Right hindlimb (tissue), 1 donor: Measurements from ENCODE around the gene RGL4.
"Not testable (repeated sequence)": the region's sequence is repeated elsewhere in the genome, so short reads cannot be mapped to it uniquely, and the experiment has no call there.

ENCODE experiments used
- DNase-seq: peaks from one replicate; pipeline ENCODE4 v3.0.0-alpha.2; 2018

Gene RGL4, protein sequence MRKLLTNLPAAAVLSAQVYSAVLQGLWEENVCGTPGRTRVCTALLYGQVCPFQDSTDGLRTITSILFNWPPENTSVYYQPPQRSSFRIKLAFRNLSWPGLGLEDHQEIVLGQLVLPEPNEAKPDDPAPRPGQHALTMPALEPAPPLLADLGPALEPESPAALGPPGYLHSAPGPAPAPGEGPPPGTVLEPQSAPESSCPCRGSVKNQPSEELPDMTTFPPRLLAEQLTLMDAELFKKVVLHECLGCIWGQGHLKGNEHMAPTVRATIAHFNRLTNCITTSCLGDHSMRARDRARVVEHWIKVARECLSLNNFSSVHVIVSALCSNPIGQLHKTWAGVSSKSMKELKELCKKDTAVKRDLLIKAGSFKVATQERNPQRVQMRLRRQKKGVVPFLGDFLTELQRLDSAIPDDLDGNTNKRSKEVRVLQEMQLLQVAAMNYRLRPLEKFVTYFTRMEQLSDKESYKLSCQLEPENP

DNA sequence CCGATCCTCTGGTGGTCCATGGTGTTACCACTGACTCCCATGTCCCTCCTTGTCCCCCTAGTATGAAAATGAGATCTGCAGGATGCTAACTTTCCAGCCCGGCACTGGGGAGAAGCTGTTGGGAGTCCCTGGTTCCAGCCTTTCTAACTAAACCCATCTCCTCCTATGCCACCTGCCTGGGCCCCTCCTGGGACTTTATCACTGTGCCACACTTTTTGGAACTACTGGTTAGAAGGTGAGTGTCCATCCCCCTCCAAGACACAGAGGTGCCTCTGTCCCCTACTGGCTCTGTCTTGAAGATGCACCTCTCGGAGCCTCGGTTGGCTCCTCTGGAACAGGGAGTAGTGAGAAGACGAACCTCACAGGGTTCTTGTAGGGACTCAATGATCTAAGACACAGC lies at the start of gene RGL4:
Gene RGL4 (plus strand): TSS at position 301 of the 400 bp plus-strand sequence. CDS start 1,018 bp downstream, outside the sequence.
- no peak for DNase-seq

DNA sequence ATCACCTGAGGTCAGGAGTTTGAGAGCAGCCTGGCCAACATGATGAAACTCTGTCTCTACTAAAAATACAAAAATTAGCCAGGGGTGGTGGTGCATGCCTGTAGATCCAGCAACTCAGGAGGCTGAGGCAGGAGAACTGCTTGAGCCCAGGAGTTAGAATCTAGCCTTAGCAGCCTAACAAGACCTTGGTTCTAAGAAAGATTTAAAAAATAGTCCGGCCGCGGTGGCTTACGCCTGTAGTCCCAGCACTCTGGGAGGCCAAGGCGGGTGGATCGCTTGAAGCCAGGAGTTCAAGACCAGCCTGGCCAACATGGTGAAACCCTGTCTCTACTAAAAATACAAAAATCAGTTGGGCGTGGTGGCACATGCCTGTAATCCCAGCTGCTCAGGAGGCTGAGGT lies 44.3 kb upstream of the RGL4 start:
- not testable (repeated sequence) for DNase-seq

DNA sequence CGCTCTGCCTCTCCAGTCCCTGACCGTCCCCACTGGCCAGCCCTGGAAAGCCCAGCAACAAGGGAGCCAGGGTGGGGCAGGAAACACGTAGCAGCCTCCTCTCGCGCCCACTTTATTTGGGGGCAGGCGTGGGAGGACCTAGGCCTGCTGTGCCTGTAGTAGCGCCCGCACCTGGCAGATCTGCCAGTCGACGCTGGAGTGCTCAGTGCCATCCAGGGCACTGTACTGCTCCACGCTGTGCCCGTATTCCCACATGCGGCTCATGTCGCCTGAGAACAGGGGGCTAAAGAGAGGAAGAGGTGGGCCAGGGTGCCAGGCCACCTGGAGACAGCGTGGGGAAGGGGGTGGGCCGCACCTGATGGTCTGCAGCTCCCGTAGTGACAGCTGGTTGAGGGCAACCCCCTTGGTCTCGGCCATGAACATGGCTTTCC lies 41.7 kb upstream of the RGL4 start:
- no peak for DNase-seq

- DNase-seq: no peak
Measured at GRCh38 chr22:23651676-23652075, 39.1 kb upstream of the RGL4 start.

DNA sequence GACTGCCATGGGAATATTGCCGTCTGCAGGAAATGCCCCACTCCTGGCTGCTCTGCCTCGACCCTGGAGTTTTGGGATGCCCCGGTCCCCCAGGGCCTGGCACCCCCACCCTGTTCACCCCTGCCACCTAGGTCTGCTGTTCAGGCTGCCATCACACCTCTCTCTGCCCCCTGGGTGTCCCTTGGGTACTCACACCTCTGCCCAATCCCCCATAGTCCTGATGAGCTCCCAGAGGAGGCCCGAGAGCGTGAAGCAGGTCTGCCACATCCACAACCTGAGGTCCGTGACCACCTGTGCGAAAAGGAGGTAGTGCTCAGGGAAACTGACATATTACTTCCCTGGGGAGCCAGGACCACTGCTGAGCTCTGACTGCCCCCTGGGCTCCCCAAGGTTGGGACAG lies 38.5 kb upstream of the RGL4 start:
- no peak for DNase-seq

DNA sequence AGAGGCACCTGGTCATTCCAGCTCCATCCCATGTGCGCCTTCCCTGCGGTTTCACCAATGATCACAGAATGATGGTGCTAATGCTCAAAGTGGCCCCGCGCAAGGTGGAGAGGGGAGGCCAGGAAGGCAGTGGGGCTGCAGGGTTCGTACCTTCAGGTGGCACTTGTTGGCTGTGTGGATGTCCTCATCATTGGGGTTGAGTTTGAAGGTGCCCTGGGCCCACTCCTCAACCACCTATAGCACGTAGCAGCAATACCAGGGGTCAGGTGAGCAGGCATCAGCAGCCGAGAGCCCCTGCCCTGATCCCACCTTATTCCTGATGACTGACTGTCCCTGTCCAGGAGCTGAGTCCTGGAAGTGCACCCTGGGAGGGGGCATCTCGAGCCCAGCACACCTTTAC lies 38.1 kb upstream of the RGL4 start:
- DNase-seq: no peak

DNA sequence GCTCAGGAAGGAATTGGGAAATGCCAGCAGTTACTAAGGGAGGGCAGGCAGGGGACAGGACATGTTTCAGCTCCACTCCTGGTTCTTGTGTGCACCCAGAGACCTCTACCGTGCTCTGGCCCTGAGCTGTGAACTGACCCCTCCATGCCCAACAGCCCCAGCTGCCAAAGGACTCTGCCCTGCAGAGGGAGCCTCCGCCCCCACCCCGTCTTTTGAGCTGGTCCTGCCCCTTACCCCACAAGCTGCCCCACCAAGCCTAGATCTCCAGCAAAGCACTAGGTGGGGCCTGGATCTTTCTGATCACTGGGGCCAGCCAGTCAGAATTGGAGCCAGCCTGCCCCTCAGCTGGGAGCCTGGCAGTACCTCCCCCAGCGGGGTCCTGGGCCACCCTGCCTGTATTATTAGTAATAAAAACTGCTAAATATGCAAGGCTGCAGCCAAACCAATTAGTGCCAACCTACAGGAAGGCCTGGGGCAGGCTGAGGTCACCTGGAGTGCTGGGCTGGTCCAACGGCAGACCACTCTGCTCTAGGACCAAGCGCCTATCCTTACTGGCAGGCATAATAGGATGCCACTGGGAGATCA lies 34.8 kb upstream of the RGL4 start:
- no peak for DNase-seq

- DNase-seq: no peak
Measured at GRCh38 chr22:23657727-23658126, 33.1 kb upstream of the RGL4 start.

- DNase-seq: not testable (repeated sequence)
Measured at GRCh38 chr22:23660381-23660780, 30.4 kb upstream of the RGL4 start.

DNA sequence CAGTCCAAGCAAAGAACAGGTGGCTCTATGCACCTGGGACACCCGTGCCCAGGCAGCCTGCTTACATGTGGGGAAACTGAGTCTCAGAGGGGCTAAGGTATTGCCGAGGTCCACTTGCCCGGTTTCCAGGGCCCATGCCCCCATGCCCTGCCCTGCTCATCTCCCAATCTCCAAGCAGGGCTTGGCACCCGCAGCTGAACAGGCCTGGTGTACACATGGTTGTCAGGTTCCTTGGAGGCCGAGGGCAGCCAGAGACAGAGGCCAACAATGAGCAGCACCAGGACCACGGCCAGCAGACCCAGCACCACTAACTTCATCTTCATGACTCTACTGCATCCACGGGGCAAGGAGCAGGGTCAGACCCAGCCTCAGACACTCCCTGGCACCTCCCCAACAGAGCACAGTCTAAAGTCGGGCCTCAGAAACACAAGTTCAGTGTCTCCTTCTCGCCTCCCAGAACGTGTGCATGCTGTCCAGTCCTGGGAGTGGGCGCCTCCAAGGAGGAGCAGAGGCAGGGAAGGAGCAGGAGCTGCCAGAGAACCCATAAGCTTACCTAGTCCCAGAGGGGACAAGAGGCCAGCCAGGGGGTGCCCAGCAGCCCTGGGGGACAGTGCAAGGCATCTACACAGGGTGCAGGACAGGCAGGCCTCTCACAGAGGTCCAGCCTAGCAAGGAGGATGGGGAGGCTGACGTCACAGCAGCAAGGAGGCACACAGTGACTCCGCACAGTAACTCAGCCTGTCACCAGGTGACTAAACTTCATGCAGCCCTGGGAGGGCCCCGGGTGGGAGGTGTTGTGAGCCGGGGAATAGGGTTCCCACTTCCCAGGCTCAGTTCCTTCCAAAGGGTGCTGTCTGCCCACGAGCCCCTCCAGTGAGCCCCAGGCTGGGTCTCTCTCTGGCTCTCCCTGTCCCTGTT lies 20.2 kb upstream of the RGL4 start:
- no peak for DNase-seq

DNA sequence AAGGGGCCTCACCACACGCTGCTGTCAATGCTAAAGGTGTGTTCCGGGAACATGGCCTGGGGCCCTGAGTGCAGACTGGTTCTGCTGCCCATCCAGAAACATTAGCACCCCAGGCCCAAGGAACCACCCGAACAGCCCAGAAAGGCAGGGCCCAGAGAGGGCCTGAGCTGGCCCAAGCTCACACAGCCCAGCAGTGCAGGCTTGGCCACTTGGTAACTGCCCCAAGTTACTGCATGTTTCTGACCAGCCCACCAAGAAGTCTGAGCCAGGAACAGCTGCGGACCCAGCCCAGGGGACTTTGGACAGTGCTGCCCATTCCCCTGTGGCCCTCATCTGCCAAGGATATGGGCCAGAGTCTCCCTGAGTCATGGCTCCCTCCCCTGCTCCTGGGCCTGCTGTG lies 19.4 kb upstream of the RGL4 start:
- not testable (repeated sequence) for DNase-seq

- DNase-seq: not testable (repeated sequence)
Measured at GRCh38 chr22:23672307-23673049, 18.3 kb upstream of the RGL4 start.

GRCh38 chr22:23673050-23673620 lies 17.7 kb upstream of the RGL4 start:
- no peak for DNase-seq

DNA sequence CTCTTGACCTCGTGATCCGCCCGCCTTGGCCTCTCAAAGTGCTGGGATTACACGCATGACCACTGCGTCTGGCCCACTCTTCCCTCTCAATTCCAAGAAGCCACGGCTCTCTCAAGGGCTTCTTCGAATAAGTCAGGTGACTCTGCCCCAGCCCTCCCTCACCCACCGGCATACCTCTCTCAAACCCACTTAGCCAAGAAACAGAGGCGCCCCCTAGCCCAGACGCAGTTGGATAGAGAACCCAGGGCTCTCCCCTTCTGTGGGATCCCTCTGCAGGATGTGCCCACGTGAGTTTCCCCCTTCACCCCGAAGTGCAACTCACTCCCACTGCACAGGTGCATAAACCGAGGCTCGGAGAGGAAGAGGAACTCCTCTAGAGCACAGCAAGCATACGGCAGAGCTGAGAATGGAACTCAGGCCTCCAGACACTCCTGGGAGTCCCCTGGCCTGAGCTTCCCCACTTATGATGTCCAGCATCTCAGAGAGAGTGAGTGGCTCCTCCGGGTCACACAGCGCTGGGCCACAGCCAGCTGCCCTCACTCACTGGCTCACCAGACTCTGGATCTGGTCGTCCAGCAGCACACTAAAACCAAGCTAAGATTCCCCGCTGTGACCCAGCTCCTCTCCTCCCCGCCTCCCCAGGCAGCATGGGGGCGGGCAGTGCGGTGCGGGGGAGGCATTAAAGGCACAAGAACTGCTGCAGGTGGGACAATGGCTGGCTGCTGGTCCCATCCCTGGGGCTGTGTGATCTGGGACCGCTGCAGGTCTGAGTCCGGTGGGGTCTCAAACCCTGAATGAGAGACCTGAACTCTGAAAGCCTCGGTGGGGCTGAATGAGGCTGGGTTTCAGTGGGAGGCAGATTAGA lies 16.8 kb upstream of the RGL4 start:
- no peak for DNase-seq

DNA sequence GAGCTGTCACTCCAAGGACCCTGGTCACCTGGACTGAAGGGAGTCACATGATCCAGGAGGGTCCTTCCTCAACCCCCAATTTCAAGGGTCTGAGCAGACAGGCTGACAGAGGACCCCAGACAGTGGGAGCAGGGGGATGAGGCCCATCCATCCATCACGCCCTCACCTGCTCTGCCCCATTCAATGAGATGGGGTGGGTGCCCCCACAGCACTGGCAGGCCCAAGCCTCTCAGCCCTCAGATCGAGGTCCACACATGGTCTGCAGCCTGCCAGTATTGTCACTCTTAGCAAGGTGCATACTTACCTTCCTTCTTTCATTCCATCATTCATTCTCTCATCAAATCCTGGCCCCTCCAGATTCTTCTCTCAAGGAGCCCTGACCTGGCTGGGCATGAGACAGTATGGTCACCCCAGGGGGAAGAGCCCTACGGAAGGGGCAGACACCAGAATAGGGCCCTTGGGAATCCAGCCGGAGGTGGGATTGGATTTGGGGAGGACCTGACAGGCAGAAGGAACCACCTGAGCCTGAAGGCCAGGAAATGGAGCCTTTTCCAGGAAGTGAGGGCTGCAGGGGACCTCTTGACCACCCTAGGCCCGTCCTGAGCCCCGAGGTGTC lies 15.8 kb upstream of the RGL4 start:
- DNase-seq: not testable (repeated sequence)

GRCh38 chr22:23675502-23676415 lies 15.1 kb upstream of the RGL4 start:
- no peak for DNase-seq

- not testable (repeated sequence) for DNase-seq
Measured at GRCh38 chr22:23676841-23677700, 13.7 kb upstream of the RGL4 start.

DNA sequence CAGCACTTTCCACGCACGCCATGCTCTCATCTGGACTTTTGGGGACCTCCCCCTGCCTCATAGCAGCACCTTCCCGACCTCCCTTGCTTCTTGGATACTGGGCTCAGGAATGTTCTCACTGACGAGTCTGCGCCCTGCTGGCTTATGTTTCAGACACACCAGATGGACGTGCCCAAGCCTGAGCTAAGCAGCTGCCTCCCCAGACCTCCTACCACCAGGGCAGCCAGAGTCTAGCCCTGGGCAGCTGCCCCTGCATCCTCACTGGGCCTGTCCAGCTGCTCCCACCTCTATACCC lies 13.2 kb upstream of the RGL4 start:
- no peak for DNase-seq

DNA sequence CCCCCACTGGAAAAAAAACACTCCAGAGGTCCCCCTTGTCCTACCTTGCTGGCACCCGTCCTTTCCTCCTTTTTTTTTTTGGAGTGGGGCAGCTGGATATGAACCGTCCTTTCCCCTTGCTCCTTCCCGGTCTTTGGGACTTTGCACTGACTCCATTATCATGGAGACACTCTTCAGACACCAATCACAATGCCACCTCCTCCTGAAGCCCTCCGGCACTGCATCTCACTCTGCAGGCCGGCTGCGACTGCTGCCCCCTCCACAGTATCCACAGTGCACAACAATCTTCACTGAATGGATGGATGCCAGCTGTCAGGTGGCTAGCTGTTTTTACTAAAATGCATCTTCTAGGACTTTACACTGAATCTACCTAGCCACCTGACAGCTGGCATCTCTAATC lies 12.7 kb upstream of the RGL4 start:
- no peak for DNase-seq
